ENCODE data around the gene ERICH3.

The ERICH3 gene

DNA sequence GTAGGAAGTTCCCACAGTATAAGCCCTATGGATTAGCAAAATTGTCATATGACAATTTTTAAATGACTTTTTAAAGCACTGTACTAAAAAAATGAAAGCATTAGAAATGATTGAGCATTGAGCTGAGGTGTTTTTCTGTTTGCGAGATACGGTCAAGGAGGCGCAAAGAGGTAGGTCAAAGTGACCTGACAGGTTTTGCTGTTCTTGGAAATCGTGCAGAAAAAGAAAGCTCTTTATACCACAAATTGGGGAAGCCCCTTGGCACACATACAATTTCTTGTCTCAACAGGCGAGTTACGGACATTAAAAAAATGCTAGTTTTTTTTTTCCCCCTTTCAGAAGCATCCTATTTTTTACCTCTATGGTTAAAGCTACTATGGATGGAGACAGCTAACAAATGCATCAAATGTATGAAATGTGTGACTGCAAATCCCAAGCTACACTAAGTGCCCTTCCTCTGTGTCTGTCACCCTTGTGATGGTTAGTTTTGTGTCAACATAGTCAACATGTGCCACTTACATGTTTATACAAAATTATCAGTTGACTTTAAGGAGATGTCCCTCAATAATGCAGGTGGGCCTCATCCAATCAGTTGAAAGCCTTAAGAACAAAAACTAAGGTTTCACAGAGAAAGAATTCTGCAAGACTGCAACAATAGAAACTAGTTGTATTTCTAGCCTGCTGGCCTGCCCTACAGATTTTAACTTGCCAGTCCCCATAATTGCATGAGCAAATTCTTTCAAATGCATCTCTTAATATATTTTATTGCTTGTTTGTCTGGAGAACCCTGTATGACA lies 30.0 kb upstream of the ERICH3 start:
- Histone ChIP-seq H3K9me3 (no peaks in the 10 kb centered on the region), H3K36me3 (peaks cover 46% of the 10 kb centered on the region; the same call in 1 of the 2 replicates), H3K4me1 (0 out of 2 replicates have a peak, but pooled peaks cover 4% of the 10 kb centered on the region), H3K27ac (no peak overlapping the region), H3K4me2 (no peak overlapping the region), H3K4me3 (no peak overlapping the region), H3K9ac (no peak overlapping the region), H4K20me1 (no peaks in the 10 kb centered on the region), H3K27me3 (no peaks in the 10 kb centered on the region)
- no peak for TF ChIP-seq Cebpa-rat (IDR thresholded peaks at IDR 0.05)

DNA sequence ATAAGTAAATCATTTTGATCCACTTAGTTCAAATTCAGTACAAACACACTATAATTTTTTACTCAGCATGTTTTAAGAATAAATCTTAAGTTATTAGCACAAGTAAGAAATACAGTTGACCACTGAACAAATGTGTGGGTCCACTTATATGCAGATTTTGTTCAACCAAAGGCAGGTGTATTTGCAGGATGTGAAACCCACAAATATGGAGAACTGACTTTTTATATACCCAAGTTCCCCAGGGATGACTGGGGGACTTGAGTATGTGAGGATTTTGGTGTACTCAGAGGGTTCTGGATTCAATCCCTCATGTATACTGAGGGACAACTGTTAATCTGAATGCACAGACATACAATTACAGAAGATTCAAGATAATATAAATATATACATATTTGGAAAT lies 25.7 kb upstream of the ERICH3 start:
- no peak overlapping the region for H3K4me2 ChIP-seq
- no peaks in the 10 kb centered on the region for H3K27me3 ChIP-seq
- TF ChIP-seq Cebpa-rat (IDR thresholded peaks at IDR 0.05), result no peak

DNA sequence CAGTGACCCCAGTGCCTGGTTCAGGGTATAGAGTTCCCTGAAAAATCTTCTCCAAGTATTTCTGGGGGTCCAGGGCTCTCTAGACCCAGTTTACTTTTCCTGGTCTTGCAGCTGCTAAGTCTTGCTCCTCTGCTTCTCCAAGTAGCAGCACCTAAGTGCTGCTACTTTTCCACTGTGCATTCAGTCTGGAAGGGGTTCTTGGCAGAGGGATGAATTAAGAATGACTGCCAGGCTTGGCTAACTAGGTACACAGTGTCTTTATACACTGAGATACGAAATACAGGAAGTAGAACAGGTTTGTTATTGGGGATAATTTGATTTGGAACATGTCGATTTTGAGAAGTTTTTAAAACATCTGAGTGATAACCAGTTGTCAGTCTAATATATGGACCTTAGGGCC lies 24.2 kb upstream of the ERICH3 start:
- H3K9me3 ChIP-seq, result no peaks in the 10 kb centered on the region
- 0 out of 2 replicates have a peak, but pooled peaks cover 2% of the 10 kb centered on the region for H3K36me3 ChIP-seq
- H3K27ac ChIP-seq, result no peak overlapping the region
- H3K4me1 ChIP-seq, result 0 out of 2 replicates have a peak, but pooled peaks cover 4% of the 10 kb centered on the region
- no peak overlapping the region for H3K4me3 ChIP-seq
- no peak for TF ChIP-seq Cebpa-rat (IDR thresholded peaks at IDR 0.05)
- no peak overlapping the region for H3K4me2 ChIP-seq
- no peaks in the 10 kb centered on the region for H3K27me3 ChIP-seq
- H3K9ac ChIP-seq, result no peak overlapping the region
- H4K20me1 ChIP-seq, result no peaks in the 10 kb centered on the region

More for the DNA sequence above, 25.7 kb upstream of the ERICH3 start:
- Histone ChIP-seq H3K9ac (no peak overlapping the region), H3K27ac (no peak overlapping the region), H4K20me1 (no peaks in the 10 kb centered on the region), H3K4me3 (no peak overlapping the region), H3K9me3 (no peaks in the 10 kb centered on the region), H3K36me3 (peaks cover 17% of the 10 kb centered on the region; the same call in 1 of the 2 replicates), H3K4me1 (0 out of 2 replicates have a peak, but pooled peaks cover 4% of the 10 kb centered on the region)

DNA sequence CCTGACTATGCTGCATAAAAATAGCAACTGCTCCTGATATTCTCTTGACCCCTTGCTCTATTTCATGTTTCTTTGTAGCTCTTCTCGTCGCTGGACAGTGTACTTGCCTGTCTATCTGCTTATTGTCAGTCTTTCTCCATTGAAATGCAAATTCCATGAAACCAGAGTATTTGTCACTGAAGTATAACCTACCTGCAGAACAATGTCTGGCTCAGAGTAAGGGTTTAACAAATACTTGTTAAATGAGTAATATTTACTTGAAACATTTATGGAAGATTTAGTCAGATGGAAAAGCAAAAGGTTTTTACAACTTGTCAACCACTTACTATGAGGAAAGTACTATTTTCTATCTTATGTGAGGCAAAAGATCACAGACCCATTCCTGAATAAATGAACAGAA lies 19.9 kb upstream of the ERICH3 start:
- no peak overlapping the region for H3K9ac ChIP-seq
- H4K20me1 ChIP-seq, result no peaks in the 10 kb centered on the region
- no peak for TF ChIP-seq Cebpa-rat (IDR thresholded peaks at IDR 0.05)
- no peaks in the 10 kb centered on the region for H3K36me3 ChIP-seq
- H3K27ac ChIP-seq, result no peak overlapping the region
- no peak overlapping the region for H3K4me2 ChIP-seq
- H3K27me3 ChIP-seq, result no peaks in the 10 kb centered on the region
- no peaks in the 10 kb centered on the region for H3K9me3 ChIP-seq
- H3K4me3 ChIP-seq, result no peak overlapping the region
- H3K4me1 ChIP-seq, result no peaks in the 10 kb centered on the region

DNA sequence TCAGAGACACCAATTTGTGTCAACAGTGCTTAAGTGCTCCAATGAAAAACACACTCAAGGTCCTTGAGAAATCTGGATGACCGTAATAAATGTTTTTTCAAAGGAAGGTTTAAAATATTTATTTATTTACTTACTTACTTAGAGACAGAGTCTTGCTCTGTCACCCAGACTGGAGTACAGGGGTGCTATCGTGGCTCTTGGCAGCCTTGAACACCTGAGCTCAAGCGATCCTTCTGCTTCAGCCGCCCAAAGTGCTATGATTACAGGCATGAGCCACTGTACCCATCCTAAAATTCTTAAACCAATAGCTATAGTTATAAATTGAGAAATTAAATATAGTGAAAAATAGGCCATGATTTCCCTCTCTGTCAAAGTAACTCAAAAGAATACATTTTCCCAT lies 17.3 kb upstream of the ERICH3 start:
- no peaks in the 10 kb centered on the region for H4K20me1 ChIP-seq
- no peak for TF ChIP-seq Cebpa-rat (IDR thresholded peaks at IDR 0.05)
- H3K4me3 ChIP-seq, result no peak overlapping the region
- H3K36me3 ChIP-seq, result no peaks in the 10 kb centered on the region
- H3K9ac ChIP-seq, result no peak overlapping the region
- no peak overlapping the region for H3K27ac ChIP-seq
- no peaks in the 10 kb centered on the region for H3K4me1 ChIP-seq
- H3K9me3 ChIP-seq, result no peaks in the 10 kb centered on the region
- no peak overlapping the region for H3K4me2 ChIP-seq
- no peaks in the 10 kb centered on the region for H3K27me3 ChIP-seq

DNA sequence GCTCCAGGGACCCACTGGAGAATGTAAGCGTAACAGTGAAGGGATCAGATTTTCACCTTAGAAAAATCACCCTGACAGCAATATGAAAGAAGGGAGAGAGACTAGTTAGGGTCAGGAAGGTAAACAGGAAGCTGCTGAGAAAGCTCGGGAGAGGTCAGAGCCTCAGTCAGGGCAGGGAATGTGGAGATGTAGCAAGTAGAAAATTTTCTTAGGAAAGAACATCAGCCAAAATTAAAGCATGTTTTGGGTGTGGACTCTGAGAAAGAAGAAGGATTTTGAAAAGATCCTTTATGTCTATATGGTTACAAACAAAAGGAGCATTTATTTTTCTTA lies 16.7 kb upstream of the ERICH3 start:
- H3K27me3 ChIP-seq, result no peaks in the 10 kb centered on the region
- no peak overlapping the region for H3K4me2 ChIP-seq
- no peaks in the 10 kb centered on the region for H3K4me1 ChIP-seq
- H3K4me3 ChIP-seq, result no peak overlapping the region
- no peaks in the 10 kb centered on the region for H3K36me3 ChIP-seq
- H3K9me3 ChIP-seq, result no peaks in the 10 kb centered on the region
- no peak overlapping the region for H3K27ac ChIP-seq
- 0 out of 2 replicates have a peak overlapping the region, but pooled peaks have one; percentile 10 for H3K9ac ChIP-seq
- no peaks in the 10 kb centered on the region for H4K20me1 ChIP-seq
- no peak for TF ChIP-seq Cebpa-rat (IDR thresholded peaks at IDR 0.05)

DNA sequence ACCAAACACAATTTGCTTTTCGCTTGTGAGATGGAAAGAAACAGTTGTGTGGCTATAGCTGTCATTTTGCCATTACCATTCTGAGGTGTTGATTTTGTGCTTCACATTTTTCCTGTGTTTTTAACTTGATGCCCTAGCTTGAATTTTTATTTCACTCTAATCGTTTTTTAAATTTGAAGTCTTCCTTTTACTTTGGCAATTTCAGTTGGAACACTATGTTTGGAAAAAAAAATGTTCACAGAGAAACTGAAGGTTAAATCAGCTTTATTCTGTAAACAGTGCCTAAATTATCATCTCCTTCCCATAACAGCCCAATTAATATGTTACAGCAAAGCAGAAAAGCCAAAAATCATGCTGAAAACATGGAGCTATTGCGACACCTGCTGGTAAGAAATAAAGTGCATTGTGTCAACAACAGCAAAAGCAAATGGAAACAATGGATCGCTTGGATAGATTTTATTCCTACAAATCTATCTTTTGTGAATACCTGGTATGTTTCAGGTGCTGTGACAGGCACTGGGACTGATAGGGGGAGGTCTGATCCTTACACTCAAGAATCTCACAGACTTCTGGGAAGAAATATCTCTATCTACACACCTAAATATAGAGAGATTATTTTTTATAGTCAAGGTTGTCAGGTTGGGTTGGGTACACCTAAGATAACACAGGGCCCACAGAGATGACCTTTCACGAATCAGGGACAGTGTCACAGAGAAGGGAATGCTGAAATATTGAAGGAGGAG lies 16.2 kb upstream of the ERICH3 start:
- no peak overlapping the region for H3K4me2 ChIP-seq
- 0 out of 2 replicates have a peak overlapping the region, but pooled peaks have one; percentile 10 for H3K9ac ChIP-seq
- no peaks in the 10 kb centered on the region for H3K9me3 ChIP-seq
- no peak for TF ChIP-seq Cebpa-rat (IDR thresholded peaks at IDR 0.05)
- H3K27ac ChIP-seq, result no peak overlapping the region
- H4K20me1 ChIP-seq, result no peaks in the 10 kb centered on the region
- no peaks in the 10 kb centered on the region for H3K36me3 ChIP-seq
- H3K27me3 ChIP-seq, result no peaks in the 10 kb centered on the region
- H3K4me1 ChIP-seq, result no peaks in the 10 kb centered on the region
- H3K4me3 ChIP-seq, result no peak overlapping the region

DNA sequence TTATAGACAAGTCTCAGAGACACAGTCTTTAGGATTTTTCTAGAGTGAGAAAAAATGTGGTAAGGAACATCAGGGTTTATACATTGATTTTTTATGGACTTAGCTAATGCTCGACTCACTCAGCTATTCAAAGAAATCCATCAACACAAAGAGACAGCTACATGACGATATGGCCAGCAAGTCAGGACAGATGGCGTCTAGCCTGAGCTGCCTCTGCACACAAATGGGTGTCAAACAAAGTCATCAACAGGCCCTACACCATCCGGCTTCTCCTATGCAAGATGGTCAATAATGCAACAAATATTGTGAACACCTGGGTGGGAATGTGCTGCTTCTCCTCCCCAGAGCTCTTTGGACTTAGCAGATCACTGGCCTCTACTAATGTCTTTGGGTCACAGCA lies 13.3 kb upstream of the ERICH3 start:
- H3K36me3 ChIP-seq, result no peaks in the 10 kb centered on the region

DNA sequence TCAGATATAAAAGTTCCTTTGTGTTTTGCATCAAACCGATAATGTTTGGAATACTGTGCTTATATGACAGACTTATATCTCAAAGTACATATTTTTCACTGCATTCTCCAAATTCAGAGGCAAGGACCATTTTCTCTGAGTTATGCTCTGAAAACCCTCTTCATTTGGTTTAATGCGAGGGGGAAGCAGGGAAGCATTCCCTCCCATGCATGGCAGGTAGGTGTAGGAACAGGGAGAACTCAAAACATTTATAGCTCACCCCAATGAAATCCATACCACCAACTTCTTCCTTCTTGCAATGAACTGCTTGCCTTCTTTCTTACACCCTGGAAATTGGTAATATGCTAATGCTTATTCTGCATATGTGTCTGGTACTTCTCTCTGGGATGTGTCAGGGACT lies 10.7 kb upstream of the ERICH3 start:
- H3K9me3 ChIP-seq, result no peaks in the 10 kb centered on the region

More for the DNA sequence above, 13.3 kb upstream of the ERICH3 start:
- H3K4me2 ChIP-seq, result no peak overlapping the region
- H4K20me1 ChIP-seq, result no peaks in the 10 kb centered on the region
- no peak overlapping the region for H3K4me3 ChIP-seq
- no peaks in the 10 kb centered on the region for H3K9me3 ChIP-seq
- H3K9ac ChIP-seq, result no peak overlapping the region
- no peaks in the 10 kb centered on the region for H3K27me3 ChIP-seq
- H3K4me1 ChIP-seq, result no peaks in the 10 kb centered on the region
- no peak for TF ChIP-seq Cebpa-rat (IDR thresholded peaks at IDR 0.05)
- H3K27ac ChIP-seq, result no peak overlapping the region

DNA sequence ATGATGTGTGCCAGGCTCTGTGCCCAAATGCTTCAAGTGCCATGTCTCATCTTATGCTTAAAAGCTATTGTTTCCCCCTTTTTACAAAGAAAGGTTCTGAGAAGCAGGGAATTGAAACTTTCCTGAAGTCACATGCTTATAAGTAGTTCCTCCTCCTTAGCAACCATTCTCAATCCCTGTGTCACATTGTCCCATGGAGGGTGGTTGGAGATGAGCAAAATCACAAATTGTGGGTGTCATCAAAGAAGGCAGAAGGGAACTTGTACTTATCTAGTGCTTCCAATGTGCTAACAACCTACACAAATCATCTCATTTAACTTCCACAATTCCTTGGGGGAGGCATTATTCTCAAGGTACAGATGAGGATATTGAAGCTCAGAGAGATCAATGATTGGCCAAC lies 10.1 kb upstream of the ERICH3 start:
- no peak for TF ChIP-seq Cebpa-rat (IDR thresholded peaks at IDR 0.05)
- no peaks in the 10 kb centered on the region for H3K9me3 ChIP-seq
- H4K20me1 ChIP-seq, result no peaks in the 10 kb centered on the region
- H3K4me2 ChIP-seq, result no peak overlapping the region
- no peak overlapping the region for H3K4me3 ChIP-seq
- no peak overlapping the region for H3K27ac ChIP-seq
- peaks cover 16% of the 10 kb centered on the region for H3K4me1 ChIP-seq
- no peak overlapping the region for H3K9ac ChIP-seq
- no peaks in the 10 kb centered on the region for H3K27me3 ChIP-seq
- no peaks in the 10 kb centered on the region for H3K36me3 ChIP-seq

More for the DNA sequence above, 10.7 kb upstream of the ERICH3 start:
- Histone ChIP-seq H3K27ac (no peak overlapping the region), H3K4me2 (no peak overlapping the region), H4K20me1 (no peaks in the 10 kb centered on the region), H3K4me3 (no peak overlapping the region), H3K9ac (no peak overlapping the region), H3K36me3 (no peaks in the 10 kb centered on the region), H3K4me1 (peaks cover 16% of the 10 kb centered on the region), H3K27me3 (no peaks in the 10 kb centered on the region)
- TF ChIP-seq Cebpa-rat (IDR thresholded peaks at IDR 0.05), result no peak

All from BLaER1 (cell line).